Ovary (tissue), 9 donors: ENCODE results near the gene ANP32B. TPM values are rescaled to one million over a fixed set of nuclear protein-coding genes. Genes with fewer than 3 reads are reported as not detected.
"Not testable (repeated sequence)": the region's sequence is repeated elsewhere in the genome, so short reads cannot be mapped to it uniquely, and the experiment has no call there.

Experiments
- DNase-seq, 5 donors: peaks; one replicate each; pipeline ENCODE4 v3.0.0-alpha.2; 2019 to 2020
- H3K27ac ChIP-seq, 2 donors: fragments of 200-600 bp; one replicate each; pipeline versions ENCODE4 v1.5.1 to v1.8.0; 2019 to 2022
- H3K27me3 ChIP-seq: fragments of 200-600 bp; one replicate; pipeline ENCODE4 v1.8.0; 2022
- H3K36me3 ChIP-seq: fragments of 200-600 bp; sonication (generic); one replicate; pipeline ENCODE4 v1.5.1; 2019
- H3K4me1 ChIP-seq: one replicate; pipeline ENCODE4 v1.8.1; 2013; ENCODE audit warnings: mild to moderate bottlenecking, moderate library complexity; ENCODE audit not compliant: insufficient read depth
- H3K4me3 ChIP-seq: fragments of 200-600 bp; sonication (generic); one replicate; pipeline ENCODE4 v1.5.1; 2017
- H3K9me3 ChIP-seq, 2 donors: fragments of 200-600 bp in 1 of 2; sonication (generic) in 1 of 2; one replicate each; pipeline versions ENCODE4 v1.5.1 to v1.8.1; 2013 to 2019; ENCODE audit warnings: mild to moderate bottlenecking in 1 of 2, moderate library complexity in 1 of 2
- CTCF ChIP-seq, 3 donors: fragments of 450-650 bp in 2 of 3; fragments of 200-600 bp in 1 of 3; IDR thresholded peaks; one replicate each; pipeline versions ENCODE4 v1.5.1 to v1.8.0; 2016 to 2022; ENCODE audit warnings: antibody characterized with exemption in 3 of 3, mild to moderate bottlenecking in 1 of 3
- EP300 ChIP-seq: sonication (generic); formaldehyde crosslinking; IDR thresholded peaks from one replicate; pipeline ENCODE4 v1.6.1; 2017; ENCODE audit warnings: antibody characterized with exemption
- POLR2A ChIP-seq: fragments of 450-650 bp; IDR thresholded peaks from one replicate; pipeline ENCODE4 v1.6.1; 2017; ENCODE audit warnings: antibody characterized with exemption, mild to moderate bottlenecking, moderate library complexity
- WGBS, 3 donors: extraction: QIAGEN DNeasy Blood & Tissue Kit in 1 of 3; methylation state at CpG; one replicate each; pipeline versions ENCODE4 v1.1.5 to v1.1.7; 2013 to 2017; 5-methylcytosine and 5-hydroxymethylcytosine counted together
- intact Hi-C, 4 donors: fragments of 100-400 bp; cut with DNase I; formaldehyde crosslinking; loops; one replicate each; pipeline versions ENCODE4 v1.11.0 to v1.15.1; 2022 to 2023
- polyA plus RNA-seq, 2 donors: library from polyadenylated mRNA; stranded (reverse); fragments of 200-250 nt in 1 of 2; fragments of 350-450 nt in 1 of 2; fragmentation: Illumina TruSeq in 1 of 2; extraction: RNeasy Lipid Tissue Mini Kit (QIAGEN cat#74804) in 1 of 2; gene quantifications; one replicate each; pipeline ENCODE4 v1.2.3, GENCODE V29; 2013 to 2014
- total RNA-seq, 7 donors: library from RNA; depleted of rRNA in 2 of 7; stranded (reverse); fragments of >200 nt in 2 of 7; fragmentation: NEBNext Ultra II Directional in 3 of 7; extraction: Animal tissue kit (Norgen Biotek cat#: 25700) in 3 of 7; gene quantifications; one replicate each; pipeline versions ENCODE4 v1.1.0 to v1.2.4, GENCODE V29; 2016 to 2023
- donor health status: DM: no; HTN: no; CAD: no; lungs with moderate emphysema.
- donor health status: DM: no; HTN: no; CAD: no.
- donor health status: Bipolar disorder and iron deficiency.
- donor health status: DM: yes; HTN: yes; CAD: no.
- donor health status: DM: no; HTN: no; CAD: no.
- donor health status: DM: yes; HTN: yes; CAD: no.

The ANP32B gene
- total and polyA plus RNA-seq, 9 donors = 41.4 to 302 (median 153) TPM

GRCh38 chr9:98017306-98017705, 34.2 kb downstream of the ANP32B start:
- no peak for DNase-seq
- 63 to 65% (median 64%) methylated on average over 1 of the region's 1 CpG for WGBS, 3 donors
- no peaks in the 10 kb centered on the region for H3K4me1 ChIP-seq
- intact Hi-C loops = no loop called here
- no peak for TF ChIP-seq POLR2A
- no peak for TF ChIP-seq CTCF (IDR thresholded peaks at IDR 0.05)
- no peak for TF ChIP-seq EP300
- H3K27ac ChIP-seq = no peak overlapping the region
- H3K4me3 ChIP-seq = no peak overlapping the region
- H3K9me3 ChIP-seq = no peaks in the 10 kb centered on the region
- H3K27me3 ChIP-seq = no peaks in the 10 kb centered on the region
- no peaks in the 10 kb centered on the region for H3K36me3 ChIP-seq

GRCh38 chr9:98018347-98018746, 35.2 kb downstream of the ANP32B start:
- no peaks in the 10 kb centered on the region for H3K4me1 ChIP-seq

GRCh38 chr9:98019098-98019497, 36.0 kb downstream of the ANP32B start:
- 79 to 91% (median 89%) methylated on average over 4 of the region's 4 CpGs for WGBS, 3 donors
- no peaks in the 10 kb centered on the region for H3K36me3 ChIP-seq

More at GRCh38 chr9:98018347-98018746, 35.2 kb downstream of the ANP32B start:
- no peak for TF ChIP-seq POLR2A
- intact Hi-C loops = no loop called here
- WGBS, 3 donors = 73 to 76% (median 75%) methylated on average over 5 of the region's 5 CpGs
- Histone ChIP-seq H3K27me3 (no peaks in the 10 kb centered on the region), H3K27ac (no peak overlapping the region), H3K36me3 (no peaks in the 10 kb centered on the region), H3K9me3 (no peaks in the 10 kb centered on the region), H3K4me3 (no peak overlapping the region)
- DNase-seq = no peak

GRCh38 chr9:98019869-98020268, 36.7 kb downstream of the ANP32B start:
- H3K27ac ChIP-seq, H3K9me3 ChIP-seq, intact Hi-C loops, H3K36me3 ChIP-seq, H3K4me3 ChIP-seq, DNase-seq, H3K27me3 ChIP-seq, H3K4me1 ChIP-seq: not testable (repeated sequence)
- 85 to 98% (median 93%) methylated on average over 5 of the region's 5 CpGs for WGBS, 3 donors

More at GRCh38 chr9:98019098-98019497, 36.0 kb downstream of the ANP32B start:
- Histone ChIP-seq H3K27me3 (no peaks in the 10 kb centered on the region), H3K4me3 (no peak overlapping the region), H3K4me1 (no peaks in the 10 kb centered on the region), H3K9me3 (no peaks in the 10 kb centered on the region), H3K27ac (no peak overlapping the region)
- no peak for TF ChIP-seq CTCF (IDR thresholded peaks at IDR 0.05)
- no peak for TF ChIP-seq POLR2A
- no peak for TF ChIP-seq EP300
- intact Hi-C loops = no loop called here
- DNase-seq = no peak

- Histone ChIP-seq H3K4me1 (no peaks in the 10 kb centered on the region), H3K27me3 (no peaks in the 10 kb centered on the region), H3K9me3 (no peaks in the 10 kb centered on the region), H3K27ac (no peak overlapping the region), H3K4me3 (no peak overlapping the region), H3K36me3 (no peaks in the 10 kb centered on the region)
- intact Hi-C loops = loop anchor here in 1 of 4 donors (1.0 kb wide), 1 partner anchor 18 kb away; no protein-coding TSS in a partner anchor
- TF ChIP-seq EP300 (no peak), POLR2A (no peak), CTCF (IDR thresholded peaks at IDR 0.05) (no peak)
- DNase-seq = no peak
- 85 to 95% (median 88%) methylated on average over 8 of the region's 8 CpGs for WGBS, 3 donors
Measured at GRCh38 chr9:98020476-98021145, 37.5 kb downstream of the ANP32B start.
